Measurements from ENCODE around the gene RTN4R.

DNA sequence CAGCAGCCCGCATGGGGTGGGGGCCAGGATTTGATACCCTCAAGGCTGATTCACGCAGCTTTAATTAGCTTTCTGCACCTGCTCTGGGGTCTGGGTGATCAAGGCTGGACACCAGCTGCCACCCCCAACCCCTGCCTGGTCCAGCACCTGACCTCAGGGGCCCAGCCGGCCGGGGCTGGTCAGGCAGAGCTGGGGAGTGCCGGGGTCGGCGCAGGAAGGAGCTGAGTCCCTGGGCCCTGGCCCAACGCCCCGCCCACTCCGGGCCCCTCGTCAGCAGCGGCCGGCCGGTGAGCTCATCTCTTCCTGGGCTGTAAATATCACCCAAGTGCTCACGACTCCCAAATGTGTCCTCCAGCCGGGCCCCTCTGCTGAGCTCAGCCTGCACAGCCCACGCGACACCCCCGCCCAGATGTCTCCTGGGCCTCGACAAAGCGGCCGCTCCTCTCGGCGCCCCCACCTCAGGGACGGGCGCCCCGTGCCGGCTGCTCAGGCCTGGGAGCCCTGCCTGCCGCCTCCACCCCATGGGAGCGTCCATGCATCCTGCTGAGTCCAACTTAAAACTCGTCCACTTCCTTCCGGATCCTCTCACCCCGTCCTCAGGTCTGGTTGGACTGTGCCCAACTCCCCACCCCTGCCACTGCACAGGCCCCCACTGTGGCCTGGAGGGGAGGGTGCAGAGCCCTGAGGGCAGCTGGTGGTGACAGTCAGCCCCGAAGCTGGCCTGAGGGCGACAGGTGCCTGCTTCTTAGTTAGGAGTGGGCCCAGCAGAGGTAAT lies 29.0 kb downstream of the RTN4R start:
- TF ChIP-seq, protein P1, sequence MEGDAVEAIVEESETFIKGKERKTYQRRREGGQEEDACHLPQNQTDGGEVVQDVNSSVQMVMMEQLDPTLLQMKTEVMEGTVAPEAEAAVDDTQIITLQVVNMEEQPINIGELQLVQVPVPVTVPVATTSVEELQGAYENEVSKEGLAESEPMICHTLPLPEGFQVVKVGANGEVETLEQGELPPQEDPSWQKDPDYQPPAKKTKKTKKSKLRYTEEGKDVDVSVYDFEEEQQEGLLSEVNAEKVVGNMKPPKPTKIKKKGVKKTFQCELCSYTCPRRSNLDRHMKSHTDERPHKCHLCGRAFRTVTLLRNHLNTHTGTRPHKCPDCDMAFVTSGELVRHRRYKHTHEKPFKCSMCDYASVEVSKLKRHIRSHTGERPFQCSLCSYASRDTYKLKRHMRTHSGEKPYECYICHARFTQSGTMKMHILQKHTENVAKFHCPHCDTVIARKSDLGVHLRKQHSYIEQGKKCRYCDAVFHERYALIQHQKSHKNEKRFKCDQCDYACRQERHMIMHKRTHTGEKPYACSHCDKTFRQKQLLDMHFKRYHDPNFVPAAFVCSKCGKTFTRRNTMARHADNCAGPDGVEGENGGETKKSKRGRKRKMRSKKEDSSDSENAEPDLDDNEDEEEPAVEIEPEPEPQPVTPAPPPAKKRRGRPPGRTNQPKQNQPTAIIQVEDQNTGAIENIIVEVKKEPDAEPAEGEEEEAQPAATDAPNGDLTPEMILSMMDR (IDR thresholded peaks at IDR 0.05), result peak in 1 of 12 donors; percentile 15
- peak in 1 of 2 donors; percentile 19 for TF ChIP-seq POLR2A (IDR thresholded peaks at IDR 0.05)
